ENCODE data around the gene PAX5. TPM values are rescaled to one million over a fixed set of nuclear protein-coding genes. Genes with fewer than 3 reads are reported as not detected.

The PAX5 gene
- total and polyA plus RNA-seq, 3 donors from 2014 or later: 0.79 to 1.9 (median 1.3) TPM

DNA sequence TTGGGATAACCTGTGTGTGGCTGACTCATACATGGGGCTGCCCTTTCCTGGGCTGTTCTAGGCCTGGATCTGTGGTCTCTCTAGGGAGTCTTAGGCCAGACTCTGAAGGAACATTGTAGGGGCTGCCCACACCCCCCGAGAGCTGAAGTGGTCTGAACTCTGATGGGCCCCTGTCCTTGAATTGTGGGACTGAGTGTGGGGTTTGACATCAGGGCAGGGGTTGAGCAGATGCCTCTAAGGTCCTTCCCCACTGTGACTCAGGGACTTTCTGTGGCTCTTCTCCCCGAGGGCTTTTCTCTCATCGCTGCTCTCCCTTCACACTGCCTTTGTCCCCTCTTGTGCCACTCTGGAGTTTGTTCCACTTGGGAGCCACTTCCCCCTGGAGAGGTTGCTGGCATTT, 246.4 kb downstream of the PAX5 start:
- no peak for DNase-seq
- Histone ChIP-seq H3K4me3 (no peak overlapping the region), H3K36me3 (ENCODE audit: low read depth, missing control alignments) (no peaks in the 10 kb centered on the region), H3K4me1 (no peaks in the 10 kb centered on the region), H3K27me3 (no peaks in the 10 kb centered on the region), H3K27ac (no peak overlapping the region), H3K9me3 (no peaks in the 10 kb centered on the region)
- intact Hi-C loops (cut with DNase I; ENCODE audit: low total_unique reads): no loop called here
- 50 to 62% methylated on average over 2 to 3 of the region's 3 CpGs for WGBS, 2 donors
- TF ChIP-seq, protein P1, sequence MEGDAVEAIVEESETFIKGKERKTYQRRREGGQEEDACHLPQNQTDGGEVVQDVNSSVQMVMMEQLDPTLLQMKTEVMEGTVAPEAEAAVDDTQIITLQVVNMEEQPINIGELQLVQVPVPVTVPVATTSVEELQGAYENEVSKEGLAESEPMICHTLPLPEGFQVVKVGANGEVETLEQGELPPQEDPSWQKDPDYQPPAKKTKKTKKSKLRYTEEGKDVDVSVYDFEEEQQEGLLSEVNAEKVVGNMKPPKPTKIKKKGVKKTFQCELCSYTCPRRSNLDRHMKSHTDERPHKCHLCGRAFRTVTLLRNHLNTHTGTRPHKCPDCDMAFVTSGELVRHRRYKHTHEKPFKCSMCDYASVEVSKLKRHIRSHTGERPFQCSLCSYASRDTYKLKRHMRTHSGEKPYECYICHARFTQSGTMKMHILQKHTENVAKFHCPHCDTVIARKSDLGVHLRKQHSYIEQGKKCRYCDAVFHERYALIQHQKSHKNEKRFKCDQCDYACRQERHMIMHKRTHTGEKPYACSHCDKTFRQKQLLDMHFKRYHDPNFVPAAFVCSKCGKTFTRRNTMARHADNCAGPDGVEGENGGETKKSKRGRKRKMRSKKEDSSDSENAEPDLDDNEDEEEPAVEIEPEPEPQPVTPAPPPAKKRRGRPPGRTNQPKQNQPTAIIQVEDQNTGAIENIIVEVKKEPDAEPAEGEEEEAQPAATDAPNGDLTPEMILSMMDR (IDR thresholded peaks at IDR 0.05): no peak
- no peak for TF ChIP-seq POLR2A (IDR thresholded peaks at IDR 0.05)

Small RNA genes within 50 kb of the gene (microRNA-seq; reads per million reads assigned to microRNA genes)
- gene MIR4475 (ENCODE audit: borderline number of aligned reads in 2 of 2, borderline replicate concordance in 1 of 2) (0 reads per million in 2 donors), gene MIR4476 (ENCODE audit: borderline number of aligned reads in 2 of 2, borderline replicate concordance in 1 of 2) (0 to 0.69 reads per million in 2 donors), gene MIR4540 (ENCODE audit: borderline number of aligned reads in 2 of 2, borderline replicate concordance in 1 of 2) (0 reads per million in 2 donors)

Small RNA genes within 50 kb of the gene (small RNA-seq; reads per million reads assigned to genes)
- gene MIR4475 (0 reads per million in 2 donors), gene MIR4476 (0 reads per million in 2 donors), gene MIR4540 (0 reads per million in 2 donors)

Other genes with a start within 250 kb of the PAX5 start
- 10 to 100 TPM; 18.5 to 20.6 TPM for gene ZCCHC7, start 86.3 kb upstream of the PAX5 start, total RNA-seq
- 14.4 TPM for gene ZCCHC7, start 86.3 kb upstream of the PAX5 start, polyA plus RNA-seq (ENCODE audit: insufficient read depth, low read depth, low replicate concordance)